HG03097 (cell line): Measurements from ENCODE around the gene NOTCH2.
"Not testable (repeated sequence)": the region's sequence is repeated elsewhere in the genome, so short reads cannot be mapped to it uniquely, and the experiment has no call there.

Experiments
- ATAC-seq: cut with Tn5 transposase; IDR thresholded peaks from one replicate; pipeline ENCODE4 v1.9.1; 2021; ENCODE audit not compliant: unreplicated experiment, low FRiP score

NOTCH2 gene

DNA sequence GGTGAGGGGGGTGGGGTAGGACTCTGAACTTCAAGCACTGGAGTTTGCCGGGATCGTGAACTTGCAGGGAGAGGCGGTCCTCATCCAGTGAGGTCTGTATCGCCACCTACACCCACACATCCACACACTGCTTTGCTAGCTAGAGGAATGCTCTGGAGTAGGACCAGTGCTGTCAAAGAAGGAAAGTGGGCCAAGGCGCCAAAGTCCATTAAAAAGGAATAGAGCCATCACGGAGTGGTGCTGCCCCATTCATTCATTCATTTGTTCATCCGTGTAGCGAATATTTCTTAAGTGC lies 405 bp upstream of the NOTCH2 start:
- ATAC-seq: not testable (repeated sequence)

DNA sequence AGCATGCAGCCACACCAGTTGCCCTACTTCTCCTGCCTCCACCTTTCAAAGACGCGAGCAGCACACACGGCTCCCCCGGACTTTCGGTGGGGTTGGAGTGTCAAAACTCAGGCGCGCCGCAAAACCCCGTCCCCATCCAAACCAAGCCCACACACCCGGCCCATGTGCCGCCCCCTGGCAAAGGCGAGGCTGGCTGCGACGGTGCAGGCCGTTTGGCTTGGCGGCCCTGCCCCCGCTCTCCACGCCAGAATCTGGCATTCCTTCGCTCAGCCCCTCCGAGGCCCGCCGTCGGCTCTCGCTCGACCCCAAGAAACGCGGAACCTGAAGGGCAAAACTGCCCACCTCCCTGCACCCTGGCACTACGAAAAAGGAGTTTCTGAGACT lies 787 bp downstream of the NOTCH2 start:
- ATAC-seq: not testable (repeated sequence)

GRCh38 chr1:120048208-120048607 lies 21.3 kb downstream of the NOTCH2 start:
- not testable (repeated sequence) for ATAC-seq

- ATAC-seq: not testable (repeated sequence)
Measured at GRCh38 chr1:120041771-120042170, 27.7 kb downstream of the NOTCH2 start.

- ATAC-seq: not testable (repeated sequence)
Measured at GRCh38 chr1:120032253-120032652, 37.2 kb downstream of the NOTCH2 start.

GRCh38 chr1:120023791-120024190 lies 45.7 kb downstream of the NOTCH2 start:
- ATAC-seq: not testable (repeated sequence)

- ATAC-seq: not testable (repeated sequence)
Measured at GRCh38 chr1:120014978-120015377, 54.5 kb downstream of the NOTCH2 start.

DNA sequence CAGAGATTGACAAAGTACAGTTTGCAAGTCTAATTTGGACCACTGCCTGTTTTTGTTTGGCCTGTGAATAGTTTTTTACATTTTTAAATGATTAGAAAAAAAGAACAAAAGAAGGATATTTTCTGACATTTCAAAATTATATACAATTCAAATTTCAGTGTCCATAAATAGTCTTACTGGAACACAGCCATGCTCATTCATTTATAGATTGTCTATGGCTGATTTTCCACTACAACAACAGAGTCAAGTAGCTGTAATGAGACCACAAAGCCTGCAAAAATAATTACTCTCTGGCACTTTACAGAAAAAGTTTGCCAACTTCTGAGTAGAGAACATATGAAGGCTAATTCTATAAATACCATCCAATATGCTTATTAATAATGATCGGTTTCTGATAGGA lies 61.1 kb downstream of the NOTCH2 start:
- not testable (repeated sequence) for ATAC-seq

GRCh38 chr1:120007850-120008249 lies 61.6 kb downstream of the NOTCH2 start:
- not testable (repeated sequence) for ATAC-seq

- ATAC-seq: not testable (repeated sequence)
Measured at GRCh38 chr1:120001035-120001434, 68.4 kb downstream of the NOTCH2 start.

DNA sequence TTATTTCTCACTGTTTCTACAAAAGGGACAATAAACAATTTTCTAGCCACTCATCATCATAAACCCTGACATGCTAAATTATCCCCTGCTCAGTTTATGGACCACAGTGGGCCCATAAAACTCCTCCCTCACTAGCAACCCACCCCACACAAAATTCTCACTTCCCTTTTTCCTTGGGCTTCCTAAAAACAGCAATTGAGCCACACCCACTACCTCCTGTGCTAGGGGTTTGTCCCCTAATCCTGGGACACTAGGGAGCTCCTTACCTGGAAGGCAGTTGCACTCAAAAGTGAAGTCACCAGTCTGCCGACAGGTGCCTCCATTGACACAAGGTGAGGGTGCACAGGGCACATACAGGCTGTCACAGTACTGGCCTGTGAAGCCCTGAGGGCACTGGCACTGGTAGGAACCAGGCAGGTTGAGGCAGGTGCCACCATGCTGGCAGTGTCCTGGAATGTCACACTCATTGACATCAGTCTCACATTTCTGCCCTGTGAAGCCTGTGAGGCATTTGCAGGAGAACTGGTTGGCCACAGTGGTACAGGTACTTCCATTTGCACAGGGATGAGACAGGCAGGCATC lies 72.6 kb downstream of the NOTCH2 start:
- not testable (repeated sequence) for ATAC-seq

DNA sequence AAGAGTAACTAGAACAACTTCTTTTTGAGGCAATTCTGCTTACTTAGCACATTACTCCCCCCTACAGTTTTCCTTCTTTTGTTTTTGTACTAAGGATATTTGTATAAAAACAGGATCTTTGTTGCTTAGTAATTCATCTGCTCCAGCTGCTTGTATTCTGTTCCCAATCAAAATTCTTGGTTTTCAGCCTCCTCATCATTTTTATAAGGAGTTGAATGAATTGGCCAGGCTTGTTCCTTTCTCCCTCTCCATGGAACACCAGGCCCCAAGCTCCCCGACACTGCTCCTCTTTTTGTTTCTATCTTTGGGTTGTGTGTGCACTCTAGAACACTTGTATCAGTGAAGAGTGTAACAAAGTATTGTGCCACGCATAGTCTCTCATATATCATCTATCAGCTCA lies 73.5 kb downstream of the NOTCH2 start:
- ATAC-seq: not testable (repeated sequence)

GRCh38 chr1:119988306-119989062 lies 81.0 kb downstream of the NOTCH2 start:
- ATAC-seq: no peak

DNA sequence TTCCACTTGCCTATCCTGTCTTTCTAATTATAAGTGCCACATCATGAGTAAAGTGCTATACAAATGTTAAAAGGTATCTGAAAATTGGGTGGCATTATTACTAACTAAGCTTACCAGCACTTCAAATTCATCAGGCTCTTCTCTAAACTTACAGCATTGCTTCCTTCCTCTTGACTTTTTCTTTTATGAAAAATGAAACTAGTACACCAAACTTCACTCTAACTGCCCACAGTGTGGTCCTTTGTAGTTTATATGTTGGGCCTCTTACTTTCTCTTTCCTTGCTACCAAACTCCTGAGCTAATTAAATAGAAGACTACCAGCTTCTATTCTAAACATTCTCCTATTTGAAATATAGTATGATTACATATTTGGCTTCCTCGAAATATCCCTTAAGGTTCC lies 81.8 kb downstream of the NOTCH2 start:
- peak; percentile 61 for ATAC-seq

DNA sequence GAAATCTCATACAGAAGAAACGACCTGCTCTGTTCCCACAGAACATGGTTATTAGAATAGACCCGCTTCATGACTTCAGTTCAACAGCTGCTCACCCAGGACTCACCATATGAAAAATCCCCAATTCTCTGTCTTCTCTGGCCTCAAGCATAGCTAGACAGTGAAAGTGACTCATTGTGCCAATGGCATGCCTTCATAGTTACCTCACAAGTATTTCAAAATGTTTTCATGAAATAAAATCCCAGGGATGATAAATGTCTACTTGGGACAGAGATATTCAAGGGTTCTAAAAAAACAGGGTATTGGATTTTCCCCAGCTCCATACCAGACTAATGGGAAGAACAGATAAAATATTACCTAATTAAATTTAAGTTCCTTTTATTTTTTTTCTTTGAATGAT lies 82.3 kb downstream of the NOTCH2 start:
- ATAC-seq: no peak

DNA sequence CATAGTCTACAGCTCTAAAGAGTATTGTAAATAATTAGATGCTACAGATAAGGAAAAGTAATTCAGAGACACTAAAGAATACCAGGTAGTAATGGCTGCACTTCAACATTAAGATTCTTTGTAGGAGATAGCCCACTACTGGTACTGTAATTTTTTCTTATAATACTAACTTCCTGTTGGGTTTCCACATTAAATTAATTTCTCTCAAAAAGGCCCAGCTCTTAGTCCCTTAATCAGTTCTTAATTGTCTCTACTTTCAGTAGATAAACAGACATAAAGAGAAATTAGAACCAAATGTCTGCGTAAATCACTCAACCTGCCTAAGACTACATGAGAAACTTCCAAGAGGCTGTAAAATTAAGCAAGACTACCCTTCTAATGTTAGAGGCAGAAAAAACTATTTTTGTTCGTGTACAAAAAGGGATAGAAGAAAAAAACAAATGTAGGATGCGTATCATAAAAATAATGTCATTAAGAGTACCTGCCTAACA lies 83.4 kb downstream of the NOTCH2 start:
- no peak for ATAC-seq

DNA sequence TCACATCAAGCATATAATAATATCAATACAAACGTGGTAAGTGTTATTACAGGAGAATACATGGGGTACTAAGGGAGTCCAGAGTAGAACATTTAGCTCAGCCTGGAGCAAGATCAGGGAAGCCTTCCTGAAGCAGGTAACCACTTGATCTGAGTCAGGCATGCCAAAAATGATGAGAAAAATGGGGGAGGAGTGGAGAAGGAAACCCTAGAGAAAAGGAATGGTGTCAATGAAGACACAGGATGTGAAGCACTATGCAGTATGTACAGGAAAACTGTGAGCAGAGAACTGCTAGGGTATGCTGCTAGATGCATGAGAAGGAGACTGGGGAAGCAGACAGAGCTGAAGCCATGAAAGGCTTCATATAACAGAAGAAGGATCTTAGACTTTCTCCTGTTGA lies 84.7 kb downstream of the NOTCH2 start:
- ATAC-seq: no peak

GRCh38 chr1:119981986-119982815 lies 87.3 kb downstream of the NOTCH2 start:
- no peak for ATAC-seq

DNA sequence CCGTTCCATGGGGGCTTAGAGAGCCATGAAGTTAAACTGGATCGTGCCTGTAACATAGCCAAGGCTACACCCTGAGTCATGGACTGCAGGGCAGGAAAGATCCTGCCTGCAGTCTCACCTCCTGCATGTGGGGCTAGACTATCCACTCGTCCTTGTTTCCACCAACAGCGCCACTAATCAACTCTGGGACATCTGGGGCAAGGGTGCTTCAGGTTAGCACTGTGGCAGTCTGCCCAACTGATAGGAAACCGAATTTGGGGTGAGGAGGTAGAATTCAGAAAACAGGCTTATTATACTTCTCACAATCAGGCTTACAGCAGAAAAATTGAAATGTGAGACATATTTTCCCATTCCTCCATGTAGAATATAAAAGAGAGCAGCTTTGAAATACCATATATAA lies 88.0 kb downstream of the NOTCH2 start:
- no peak for ATAC-seq

GRCh38 chr1:119978018-119978505 lies 91.4 kb downstream of the NOTCH2 start:
- no peak for ATAC-seq

DNA sequence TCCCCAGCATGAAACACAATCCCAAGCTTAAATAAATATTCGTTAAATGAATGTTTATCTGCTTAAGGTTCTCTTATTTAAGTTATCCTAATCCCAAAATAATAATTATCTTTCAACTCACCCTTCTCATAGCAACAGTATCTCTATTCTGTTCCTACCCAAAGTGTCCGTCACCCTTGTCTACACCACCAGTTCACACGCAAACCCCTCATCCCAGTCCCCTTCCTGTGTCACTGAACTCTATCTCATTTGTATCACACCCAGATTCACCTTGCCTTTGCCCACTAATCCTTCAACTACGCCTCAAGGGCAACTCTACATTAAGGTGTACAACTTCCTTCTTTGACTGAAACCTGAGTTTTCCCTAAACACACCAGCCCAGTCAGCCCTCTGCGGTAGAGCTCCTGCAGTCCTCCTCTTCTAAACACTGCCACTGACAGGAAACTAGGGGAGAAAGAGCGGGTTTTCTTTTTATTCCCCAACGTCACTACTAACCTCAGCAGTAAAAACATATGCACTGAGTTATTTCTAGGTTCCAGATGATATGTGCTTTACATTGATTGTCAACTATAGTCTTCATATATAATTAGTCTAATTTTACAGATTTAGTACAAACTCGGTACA lies 92.2 kb downstream of the NOTCH2 start:
- not testable (repeated sequence) for ATAC-seq
